Hair follicular keratinocyte (primary cell): ENCODE measurements around the gene C6orf132. TPM values are rescaled to one million over a fixed set of nuclear protein-coding genes. Genes with fewer than 3 reads are reported as not detected.

Source experiments
- total RNA-seq: library from RNA; depleted of rRNA; stranded (reverse); fragments of >200 nt; gene quantifications from 2 replicates; pipeline ENCODE4 v1.2.3, GENCODE V29; 2015

C6orf132 gene
- total RNA-seq: 16.9 and 17.4 TPM in 2 replicates

GRCh38 chr6:42142118-42142835, at the start of gene C6orf132:
C6orf132 (minus strand) TSS chr6:42142620; CDS start chr6:42142444, 176 bp downstream.

DNA sequence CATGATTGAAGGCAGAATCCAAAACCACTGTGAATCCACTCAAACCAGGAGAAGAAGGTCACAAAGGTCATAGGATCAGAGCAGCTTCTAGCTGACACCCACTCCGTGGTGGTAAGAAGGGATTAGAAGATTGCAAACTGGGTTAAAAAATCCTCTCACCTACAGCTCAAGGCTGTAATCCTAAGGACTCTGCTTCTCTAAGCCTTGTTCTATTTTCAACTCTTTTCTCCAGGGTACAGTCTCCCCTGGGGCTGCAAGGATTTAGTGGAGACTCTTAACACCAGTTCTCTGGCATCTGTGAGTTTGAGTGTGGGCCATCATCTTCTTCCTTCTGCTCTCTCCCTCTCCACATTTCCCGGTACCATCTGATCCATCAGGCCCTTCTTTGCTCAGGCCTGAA, 30.7 kb upstream of the C6orf132 start, which contains the start of gene GUCA1A:
TSS of gene GUCA1A (plus strand) at position 264 of the 400 bp plus-strand sequence. CDS start 250 bp downstream, outside the sequence.

Other genes starting within 250 kb of the C6orf132 start
- 0.30 and 0.70 TPM in 2 replicates for gene USP49, start 247.2 kb downstream of the C6orf132 start, total RNA-seq
- 16.5 TPM in 2 replicates for gene MED20, start 221.5 kb downstream of the C6orf132 start, total RNA-seq
- gene BYSL, start 221.1 kb downstream of the C6orf132 start, total RNA-seq: 9.1 and 13.4 TPM in 2 replicates
- gene CCND3, start 200.8 kb downstream of the C6orf132 start, total RNA-seq: 56.8 and 66.6 TPM in 2 replicates
- 15.1 and 19.1 TPM in 2 replicates for gene TAF8, start 92.1 kb downstream of the C6orf132 start, total RNA-seq
- 0.11 and 0.16 TPM in 2 replicates for gene GUCA1A, start 30.7 kb upstream of the C6orf132 start, total RNA-seq
- 0.23 TPM in 1 of 2 replicates, not detected in the other for gene GUCA1B, start 52.3 kb upstream of the C6orf132 start, total RNA-seq
- gene MRPS10, start 75.2 kb upstream of the C6orf132 start, total RNA-seq: 79.2 and 82.5 TPM in 2 replicates